Kasumi-1 (cell line): Measurements from ENCODE around the gene SHROOM1.
A peak's percentile ranks its signal among the peaks of the same experiment; 100 is the strongest.
"Not testable (repeated sequence)": the region's sequence is repeated elsewhere in the genome, so short reads cannot be mapped to it uniquely, and the experiment has no call there.

Source experiments
- DNase-seq, 2 experiments: peaks; one replicate each; lab custom pipeline; 2025; lab: John Stamatoyannopoulos, UW

Gene SHROOM1

DNA sequence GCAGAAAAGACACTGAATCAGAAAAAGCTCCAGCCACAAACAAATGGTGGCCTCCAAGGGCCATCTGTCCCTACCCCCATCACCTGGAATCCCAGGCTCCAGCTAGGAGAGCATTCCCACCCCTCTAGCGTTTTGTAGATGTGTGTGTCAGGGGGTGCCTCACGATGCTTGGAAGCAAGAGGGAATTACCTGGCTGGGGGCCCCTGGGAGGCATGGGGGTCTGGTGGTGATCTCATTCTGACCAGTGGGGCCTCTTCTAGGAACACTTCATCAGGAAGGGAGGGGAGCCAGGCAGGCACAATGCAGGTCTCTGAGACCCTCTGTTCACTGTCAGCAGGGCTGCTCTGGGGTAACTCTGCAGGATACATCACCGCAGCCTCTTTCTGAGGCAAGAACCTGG is 6.0 kb downstream of the SHROOM1 start:
- no peak for DNase-seq

DNA sequence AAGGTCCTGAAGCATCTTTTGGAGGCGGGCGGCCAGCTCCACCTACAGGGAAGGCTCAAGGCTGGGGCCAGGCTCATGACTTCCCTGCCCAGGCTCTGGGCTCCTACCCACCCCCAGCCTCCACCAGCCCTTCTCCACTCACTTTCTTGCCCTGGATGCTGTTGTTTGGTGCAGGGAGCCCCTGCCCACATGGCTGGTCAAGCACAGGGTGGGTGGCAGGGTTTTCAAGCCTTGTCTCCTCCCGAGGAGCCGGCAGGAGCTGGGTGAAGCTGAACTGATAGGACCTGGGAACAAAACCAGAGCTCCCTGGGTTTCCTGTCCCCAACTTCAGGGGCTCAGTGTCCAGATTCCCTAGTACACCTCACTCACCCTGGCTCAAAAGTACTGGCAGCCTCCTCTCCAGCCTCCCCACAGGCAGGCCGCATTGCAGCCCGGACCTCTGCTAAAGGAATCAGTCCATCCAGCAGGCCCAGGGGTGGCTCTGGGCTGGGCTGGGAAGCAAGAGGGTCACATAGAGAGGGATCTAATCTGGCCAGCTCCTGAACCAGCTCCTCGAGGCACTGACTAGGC is 6.9 kb downstream of the SHROOM1 start:
- no peak for DNase-seq

DNA sequence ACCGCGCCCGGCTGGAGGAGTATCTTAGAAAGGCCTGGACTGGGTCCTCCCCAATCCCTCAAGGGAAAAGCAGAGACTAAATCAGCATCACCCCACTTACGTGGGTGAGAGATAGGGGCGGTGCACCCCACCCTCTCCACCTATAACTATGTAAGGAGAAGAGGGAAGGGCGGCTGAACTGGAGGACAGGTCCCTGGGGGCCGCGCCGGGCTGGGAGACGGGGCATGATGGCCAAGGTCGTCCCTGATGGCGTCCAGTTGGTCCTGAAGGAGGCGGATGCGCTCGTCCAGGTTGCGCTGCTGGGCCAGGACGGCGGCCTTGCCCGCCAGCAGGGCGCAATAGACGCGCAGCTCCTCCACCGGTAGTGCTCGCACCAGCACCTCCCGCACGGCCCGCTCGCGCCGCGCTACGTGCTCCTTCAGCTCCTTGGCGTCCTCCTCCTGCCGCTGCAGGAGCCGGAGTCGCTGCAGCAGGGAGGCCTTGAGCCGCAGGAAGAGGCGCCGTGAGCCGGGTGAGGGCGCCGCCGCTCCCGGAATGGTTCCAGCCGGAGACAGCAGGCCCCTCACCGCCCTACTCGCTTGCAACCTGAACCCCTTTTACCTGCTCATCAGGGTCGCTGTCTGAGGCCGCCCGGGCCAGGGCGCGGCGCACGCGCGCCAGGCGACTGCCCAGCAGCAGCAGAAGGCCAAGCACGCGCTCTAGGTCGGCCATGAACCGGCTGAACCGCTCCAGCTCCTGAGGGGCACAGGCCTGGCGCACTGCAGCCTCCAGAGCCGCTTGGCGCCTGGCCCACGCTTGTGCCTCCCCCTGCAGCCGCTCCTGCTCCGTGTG is 7.6 kb downstream of the SHROOM1 start:
- DNase-seq: no peak

DNA sequence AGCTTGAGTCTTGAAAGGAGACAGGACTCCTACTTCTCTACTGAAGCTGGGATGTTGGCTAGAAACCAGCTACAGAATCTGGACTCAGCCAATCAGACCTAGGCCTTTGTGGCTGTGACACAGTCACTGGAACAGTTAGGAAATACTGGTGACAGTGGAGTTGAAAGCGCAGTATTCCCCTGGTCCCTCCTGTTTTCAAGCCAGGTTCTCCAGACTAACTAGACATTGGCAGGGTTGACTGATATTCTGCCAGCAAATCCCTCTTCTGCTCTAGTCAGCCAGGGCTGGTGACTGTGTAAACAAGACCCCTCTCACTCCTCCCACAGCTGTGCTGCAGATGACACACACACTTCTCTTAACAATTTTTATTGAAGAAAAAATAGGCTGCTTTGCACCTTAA is 8.7 kb downstream of the SHROOM1 start:
- no peak for DNase-seq

DNA sequence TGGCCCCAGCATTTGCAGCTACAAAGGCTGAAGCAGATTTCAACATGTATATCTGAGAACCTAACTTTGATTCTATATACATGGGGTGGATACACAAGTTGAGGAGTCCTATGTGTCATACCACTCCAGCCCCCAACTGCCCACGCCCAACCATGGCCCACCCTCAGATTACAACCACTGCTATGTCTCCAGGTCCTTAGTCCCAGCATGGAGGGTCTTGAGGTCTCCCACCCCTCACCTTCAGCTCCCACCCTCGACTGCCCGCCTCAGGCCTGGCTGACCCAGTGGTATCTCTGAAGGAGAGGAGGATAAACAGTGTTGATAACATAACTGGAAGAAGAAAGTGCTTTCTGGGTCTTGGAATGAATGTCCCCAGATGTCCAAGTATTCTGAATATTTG is 9.1 kb downstream of the SHROOM1 start:
- DNase-seq: no peak

DNA sequence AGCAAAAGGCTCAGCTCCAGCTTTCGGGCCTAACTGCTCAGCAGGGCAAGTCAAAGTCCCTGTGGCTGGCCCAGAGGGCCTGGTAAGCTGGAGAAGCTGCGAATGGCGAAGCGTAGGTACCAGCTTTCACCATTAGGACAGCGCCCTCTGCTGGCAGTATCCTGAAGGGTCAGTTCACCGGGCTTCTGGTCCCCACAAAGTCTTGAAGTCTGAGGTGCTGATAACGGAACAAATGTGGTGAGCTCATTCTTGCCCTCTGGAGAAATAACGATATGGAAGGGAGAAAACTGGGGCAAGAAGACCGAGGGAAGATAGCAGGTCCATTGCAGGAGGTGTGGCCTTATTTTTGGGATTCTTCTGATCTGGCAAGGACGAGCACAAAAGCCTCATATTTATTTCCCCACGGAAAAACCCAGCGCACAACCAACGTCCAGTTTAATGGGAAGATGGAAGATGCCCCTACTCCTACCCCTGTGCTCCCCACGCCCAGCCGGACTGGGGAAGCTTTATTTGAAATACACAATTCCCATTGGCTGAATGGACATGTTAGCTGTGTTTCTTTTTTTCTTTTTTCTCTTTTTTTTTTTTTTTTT is 10.2 kb downstream of the SHROOM1 start:
- peak; percentile 88 to 93 for DNase-seq

DNA sequence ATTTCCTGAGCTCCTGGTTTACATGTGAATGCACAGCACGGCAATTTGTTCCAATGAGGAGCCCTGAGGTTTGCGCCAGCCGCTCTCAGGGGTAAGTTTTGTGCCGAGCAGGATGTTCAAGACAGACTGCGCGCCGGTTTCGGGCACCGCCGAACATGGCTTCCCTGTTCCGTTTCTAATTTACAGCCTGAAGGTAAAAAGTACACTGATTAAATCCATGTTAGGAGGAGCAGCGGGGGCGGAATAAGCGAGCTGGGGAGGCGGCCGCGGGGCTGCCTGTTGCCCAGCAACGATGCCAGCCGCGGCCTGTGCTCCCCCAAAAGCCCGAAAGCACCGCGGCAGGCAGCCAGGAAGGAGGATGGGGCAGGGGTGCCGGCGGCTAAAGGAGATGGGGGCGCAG is 11.0 kb downstream of the SHROOM1 start:
- no peak for DNase-seq

DNA sequence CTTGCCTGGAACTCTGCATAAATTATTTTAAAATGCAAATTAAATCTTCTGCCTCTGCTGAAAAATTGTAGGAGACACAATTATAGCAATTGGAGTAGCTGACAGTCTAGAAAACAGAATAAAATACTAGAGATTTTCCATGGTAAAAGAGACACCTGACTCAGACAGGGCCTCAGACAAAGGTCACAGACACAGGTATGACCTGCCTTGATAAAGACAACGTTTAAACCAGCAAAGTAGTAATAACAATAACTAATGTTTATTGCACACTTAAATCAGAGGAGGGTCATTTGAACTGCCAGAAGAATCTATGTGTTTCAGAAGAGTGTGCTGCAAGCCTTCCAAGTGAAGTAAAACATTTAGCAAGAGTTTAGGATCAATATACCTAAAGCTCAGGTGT is 13.4 kb downstream of the SHROOM1 start:
- no peak for DNase-seq

DNA sequence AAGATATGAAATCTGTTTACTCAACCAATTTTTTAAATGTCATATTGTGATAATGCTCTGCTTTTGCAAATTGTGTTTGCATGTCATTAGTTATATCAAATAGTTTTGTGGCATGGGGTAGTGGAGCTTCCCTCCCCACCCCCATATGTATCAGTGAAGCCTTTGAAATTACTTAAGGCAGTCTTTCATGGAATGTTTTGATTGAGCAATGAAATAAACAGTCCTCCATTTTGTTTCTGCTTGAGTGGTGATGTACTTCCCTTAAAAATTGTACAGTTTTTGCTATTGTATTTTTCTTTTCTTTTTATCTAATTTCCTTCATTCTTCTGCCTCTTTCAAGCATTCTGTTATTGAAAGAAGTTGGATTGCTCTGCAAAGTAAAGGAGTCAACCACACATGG is 13.9 kb downstream of the SHROOM1 start:
- no peak for DNase-seq

DNA sequence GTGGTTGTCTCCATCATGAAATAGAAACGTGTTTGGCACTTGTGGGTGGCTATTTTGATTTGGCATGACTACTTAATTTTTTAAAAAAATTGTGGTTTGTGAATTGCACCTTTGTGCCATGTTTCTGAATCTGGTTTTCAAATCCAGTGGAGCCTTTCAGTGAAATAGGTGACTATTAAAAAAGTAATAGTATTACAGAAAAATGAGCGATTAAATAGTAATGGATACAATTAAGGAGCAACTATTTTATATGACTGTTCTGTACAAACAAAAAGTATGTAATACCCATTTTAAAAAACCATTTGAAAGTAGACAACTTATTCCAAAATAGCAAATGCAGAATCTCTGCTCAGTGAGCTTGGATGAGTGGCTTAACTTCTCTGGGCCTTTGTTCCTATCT is 14.4 kb downstream of the SHROOM1 start:
- DNase-seq: no peak

DNA sequence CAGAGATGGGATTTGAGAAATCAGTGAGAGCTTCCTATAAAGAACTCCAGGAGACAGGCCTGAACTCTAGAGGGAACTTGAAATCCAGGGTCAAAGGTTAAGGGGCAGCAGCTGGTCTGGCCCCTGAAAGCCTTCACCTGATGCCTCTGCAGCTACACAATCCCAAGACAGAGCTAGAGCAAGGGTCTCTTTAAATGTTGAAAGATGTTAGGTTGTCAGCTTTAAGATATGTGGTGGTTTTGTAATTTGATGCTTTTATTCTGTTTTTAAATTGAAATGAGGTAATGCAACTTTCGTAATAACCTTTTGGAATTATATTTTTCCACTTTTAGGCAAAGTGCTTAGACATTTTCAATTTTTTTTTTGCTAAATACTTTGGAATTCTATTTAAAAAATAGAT is 15.0 kb downstream of the SHROOM1 start:
- no peak for DNase-seq

DNA sequence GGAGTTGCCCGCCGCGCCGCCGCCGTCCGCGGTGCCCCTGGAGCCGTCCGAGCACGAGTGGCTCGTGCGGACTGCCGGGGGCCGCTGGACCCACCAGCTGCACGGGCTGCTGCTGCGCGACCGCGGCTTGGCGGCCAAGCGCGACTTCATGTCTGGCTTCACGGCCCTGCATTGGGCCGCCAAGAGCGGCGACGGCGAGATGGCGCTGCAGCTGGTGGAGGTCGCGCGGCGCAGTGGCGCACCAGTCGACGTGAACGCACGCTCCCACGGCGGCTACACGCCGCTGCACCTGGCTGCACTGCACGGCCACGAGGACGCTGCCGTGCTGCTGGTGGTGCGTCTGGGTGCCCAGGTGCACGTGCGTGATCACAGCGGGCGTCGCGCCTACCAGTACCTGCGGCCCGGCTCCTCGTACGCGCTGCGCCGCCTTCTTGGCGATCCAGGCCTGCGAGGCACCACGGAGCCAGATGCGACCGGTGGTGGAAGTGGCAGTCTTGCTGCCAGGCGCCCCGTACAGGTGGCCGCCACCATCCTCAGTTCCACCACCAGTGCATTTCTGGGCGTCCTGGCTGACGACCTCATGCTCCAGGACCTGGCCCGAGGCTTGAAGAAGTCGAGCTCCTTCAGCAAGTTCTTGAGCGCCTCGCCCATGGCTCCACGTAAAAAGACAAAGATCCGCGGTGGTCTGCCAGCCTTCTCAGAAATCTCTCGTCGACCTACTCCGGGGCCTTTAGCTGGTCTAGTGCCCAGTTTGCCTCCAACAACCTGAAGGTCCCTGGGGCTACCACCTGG is 15.7 kb downstream of the SHROOM1 start:
- DNase-seq: no peak

DNA sequence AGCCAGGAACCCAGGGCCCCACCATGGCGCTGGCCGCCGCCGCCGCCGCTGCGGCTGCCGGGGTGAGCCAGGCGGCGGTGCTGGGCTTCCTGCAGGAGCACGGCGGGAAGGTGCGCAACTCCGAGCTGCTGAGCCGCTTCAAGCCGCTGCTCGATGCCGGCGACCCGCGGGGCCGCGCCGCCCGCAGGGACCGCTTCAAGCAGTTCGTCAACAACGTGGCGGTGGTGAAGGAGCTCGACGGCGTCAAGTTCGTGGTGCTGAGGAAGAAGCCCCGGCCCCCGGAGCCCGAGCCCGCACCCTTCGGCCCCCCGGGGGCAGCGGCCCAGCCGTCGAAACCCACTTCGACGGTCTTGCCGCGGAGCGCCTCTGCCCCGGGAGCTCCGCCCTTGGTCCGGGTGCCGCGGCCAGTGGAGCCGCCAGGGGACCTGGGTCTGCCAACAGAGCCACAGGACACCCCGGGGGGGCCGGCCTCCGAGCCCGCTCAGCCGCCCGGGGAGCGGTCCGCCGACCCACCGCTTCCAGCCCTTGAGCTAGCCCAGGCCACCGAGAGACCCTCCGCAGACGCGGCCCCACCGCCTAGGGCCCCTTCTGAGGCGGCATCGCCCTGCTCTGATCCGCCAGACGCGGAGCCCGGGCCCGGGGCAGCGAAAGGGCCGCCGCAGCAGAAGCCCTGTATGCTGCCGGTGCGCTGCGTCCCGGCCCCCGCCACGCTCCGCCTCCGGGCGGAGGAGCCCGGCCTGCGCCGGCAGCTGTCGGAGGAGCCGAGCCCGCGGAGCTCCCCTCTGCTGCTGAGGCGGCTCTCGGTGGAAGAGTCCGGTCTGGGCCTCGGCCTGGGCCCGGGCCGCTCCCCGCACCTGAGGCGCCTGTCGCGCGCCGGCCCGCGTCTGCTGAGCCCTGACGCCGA is 16.6 kb downstream of the SHROOM1 start:
- DNase-seq: no peak

DNA sequence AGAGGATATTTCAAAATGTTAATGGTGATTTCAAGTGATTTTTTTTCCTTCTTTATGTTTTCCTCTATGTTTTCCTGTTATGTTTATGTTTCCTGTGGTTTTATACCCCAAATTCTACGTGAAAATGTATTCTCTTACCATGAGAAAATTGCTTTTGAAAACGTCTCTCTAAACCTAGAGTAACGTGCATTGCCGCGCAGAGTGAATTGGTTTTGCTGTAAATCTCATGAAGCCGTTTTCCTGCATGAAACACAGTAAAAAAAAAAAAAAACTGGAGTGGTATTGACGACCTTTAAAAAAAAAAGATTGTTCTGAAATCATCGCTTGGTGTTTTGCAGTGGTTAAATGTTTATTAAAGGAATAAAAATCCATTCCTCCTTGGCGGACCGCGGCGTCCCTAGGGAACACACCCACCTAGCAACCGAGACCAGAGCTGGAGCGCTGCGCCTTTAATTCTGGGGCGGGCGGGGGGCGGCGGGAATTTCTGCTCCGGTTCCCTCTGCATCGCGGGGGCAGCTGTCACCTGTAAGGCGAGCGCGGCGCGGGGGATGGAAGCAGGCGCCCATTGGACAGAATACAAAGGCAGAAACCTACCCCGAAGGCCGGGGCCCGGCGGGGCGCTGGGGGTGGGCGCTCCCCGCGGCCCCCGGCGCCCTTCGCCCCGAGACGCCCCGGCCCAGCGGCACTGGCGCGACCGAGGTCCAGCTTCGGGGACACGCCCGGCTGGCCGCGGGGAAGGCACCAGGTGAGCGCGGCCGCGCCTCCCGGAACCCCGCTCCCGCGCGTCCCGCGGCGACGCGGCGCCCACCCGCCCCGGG is 17.5 kb downstream of the SHROOM1 start, which contains the start of gene SOWAHA:
SOWAHA (plus strand) TSS at position 522 of the 818 bp plus-strand sequence. CDS start 320 bp downstream, outside the sequence.
- DNase-seq: no peak

DNA sequence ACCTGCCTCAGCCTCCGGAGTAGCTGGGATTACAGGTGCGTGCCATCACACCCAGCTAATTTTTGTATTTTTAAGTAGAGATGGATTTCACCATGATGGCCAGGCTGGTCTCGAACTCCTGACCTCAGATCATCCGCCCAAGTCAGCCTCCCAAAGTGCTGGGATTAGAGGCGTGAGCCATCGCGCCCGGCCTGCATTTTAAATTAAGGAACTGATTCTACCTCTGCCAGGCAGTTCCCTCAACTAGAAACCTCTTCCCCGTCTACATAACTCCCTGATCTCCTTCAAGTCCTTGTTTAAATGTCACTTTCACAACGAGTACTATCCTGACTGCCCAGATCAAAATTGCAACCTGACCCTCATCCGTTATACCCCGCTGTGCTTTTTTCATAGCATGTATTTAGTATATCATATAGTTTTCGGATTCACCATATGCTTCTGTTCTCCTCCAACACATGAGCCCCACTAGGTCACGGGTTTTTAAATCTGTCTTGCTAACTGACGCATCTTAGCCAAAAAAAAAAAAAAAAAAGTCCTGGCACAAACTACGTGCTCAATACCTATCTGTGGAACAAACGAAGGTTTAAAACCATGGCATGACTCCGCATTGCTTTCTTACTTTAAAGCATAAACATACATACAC is 18.2 kb downstream of the SHROOM1 start:
- no peak for DNase-seq

DNA sequence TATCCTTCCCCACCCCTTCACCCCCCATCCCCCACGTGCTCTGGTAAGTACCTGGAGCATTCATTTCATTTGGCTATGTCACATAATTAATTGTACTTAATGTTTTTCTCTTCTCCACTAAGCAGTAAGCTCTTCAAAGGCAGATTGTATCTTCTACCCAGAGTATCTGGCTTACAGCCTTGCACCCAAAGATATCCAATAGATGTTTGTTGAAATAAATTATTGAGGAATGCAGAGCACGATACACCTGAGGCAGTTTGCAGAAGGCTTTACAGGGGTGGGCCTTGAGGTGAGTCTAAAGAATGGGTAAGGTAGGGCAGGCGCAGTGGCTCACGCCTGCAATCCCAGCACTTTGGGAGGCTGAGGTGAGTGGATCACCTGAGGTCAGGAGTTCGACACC is 19.8 kb downstream of the SHROOM1 start:
- no peak for DNase-seq

DNA sequence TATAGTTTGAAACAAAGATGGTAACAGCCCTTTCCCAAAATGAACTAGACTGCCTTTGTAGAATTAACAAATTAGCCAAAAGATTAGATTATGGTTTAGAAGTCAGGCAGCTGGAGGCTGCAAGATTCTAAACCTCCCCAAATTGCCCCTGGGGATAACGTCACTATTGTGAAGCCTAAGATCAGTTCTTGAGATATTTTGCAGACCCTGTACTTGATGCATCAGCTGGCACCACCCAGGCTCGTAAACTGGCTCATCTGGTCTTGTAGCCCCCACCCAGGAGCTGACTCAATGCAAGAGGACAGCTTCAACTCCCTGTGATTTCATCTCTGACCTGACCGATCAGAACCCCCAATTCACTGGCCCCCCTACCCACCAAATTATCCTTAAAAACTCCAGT is 21.6 kb downstream of the SHROOM1 start:
- no peak for DNase-seq

DNA sequence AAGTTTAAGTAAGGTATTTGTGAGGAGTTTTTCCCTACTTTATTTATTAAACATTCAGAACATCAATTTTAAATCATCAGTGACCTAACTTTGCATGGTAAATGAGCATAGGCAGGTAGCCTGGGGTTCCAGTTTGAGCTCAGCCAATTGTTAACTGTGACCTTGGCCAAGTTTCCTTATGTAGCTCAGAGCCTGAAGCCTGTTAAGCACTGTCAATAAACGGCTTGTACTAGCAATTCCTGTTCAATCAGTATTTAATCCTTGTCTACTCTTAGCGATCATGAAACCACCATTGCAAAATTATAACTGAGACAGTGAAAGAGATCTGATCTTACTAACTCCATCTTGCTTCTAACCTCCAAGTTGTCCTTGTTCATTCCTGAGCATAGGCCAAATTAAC is 22.0 kb downstream of the SHROOM1 start:
- DNase-seq: no peak

DNA sequence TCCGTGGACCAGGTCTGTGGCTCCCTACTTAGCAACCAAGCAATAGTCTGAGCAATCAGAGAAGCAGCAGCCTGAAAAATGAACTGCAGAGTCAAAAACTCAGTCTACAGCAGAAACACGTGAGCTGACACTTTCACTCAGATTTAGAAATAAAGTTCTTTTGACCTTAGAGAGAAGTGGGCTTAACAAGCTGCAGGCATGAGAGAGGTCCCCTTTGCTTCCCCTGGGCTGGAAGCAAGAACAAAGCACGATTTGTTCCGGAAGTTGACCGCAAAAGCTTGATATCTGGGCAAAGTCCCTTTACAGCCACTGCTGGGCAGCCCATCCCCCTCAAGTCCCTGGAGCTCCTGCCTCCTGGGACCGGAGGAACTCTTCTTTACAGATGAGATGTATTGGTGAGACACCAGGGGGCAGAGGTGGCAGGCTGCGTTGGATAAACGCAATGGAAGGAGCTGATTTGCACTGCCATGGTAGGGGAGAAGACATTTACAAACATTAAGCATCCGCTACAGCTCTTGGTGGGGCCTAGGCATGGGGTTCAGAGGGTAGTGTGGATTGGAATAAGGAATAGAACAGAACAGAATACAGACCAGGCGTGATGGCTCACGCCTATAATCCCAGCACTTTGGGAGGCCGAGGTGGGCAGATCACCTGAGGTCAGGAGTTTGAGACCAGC is 23.1 kb downstream of the SHROOM1 start:
- peak; percentile 12 to 50 for DNase-seq

DNA sequence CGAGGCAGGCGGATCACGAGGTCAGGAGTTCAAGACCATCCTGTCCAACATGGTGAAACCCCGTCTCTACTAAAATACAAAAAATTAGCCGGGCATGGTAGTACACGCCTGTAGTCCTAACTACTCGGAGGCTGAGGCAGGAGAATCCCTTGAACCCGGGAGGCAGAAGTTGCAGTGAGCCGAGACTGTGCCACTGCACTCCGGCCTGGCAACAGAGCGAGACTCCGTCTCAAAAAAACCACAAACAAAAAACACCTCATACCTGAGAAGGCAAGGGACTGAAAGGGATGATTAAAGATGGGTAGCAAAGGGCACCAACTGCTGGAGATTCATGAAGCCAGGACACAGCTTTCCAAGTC is 23.7 kb downstream of the SHROOM1 start:
- not testable (repeated sequence) for DNase-seq
